GM12892 (cell line): Measurements from ENCODE around the gene CDH4.

ENCODE experiments used
- POLR2A ChIP-seq: IDR thresholded peaks from 2 replicates; pipeline ENCODE4 v1.6.1; 2011; ENCODE audit warnings: low read depth, low read length, control low read depth
- POLR2AphosphoS5 ChIP-seq: IDR thresholded peaks from 2 replicates; pipeline ENCODE4 v1.6.1; 2011; ENCODE audit warnings: low read depth, low read length, control low read depth
- TAF1 ChIP-seq: IDR thresholded peaks from 2 replicates; pipeline ENCODE4 v1.6.1; 2011; ENCODE audit warnings: low read depth, mild to moderate bottlenecking, control low read depth, low read length, borderline replicate concordance

DNA sequence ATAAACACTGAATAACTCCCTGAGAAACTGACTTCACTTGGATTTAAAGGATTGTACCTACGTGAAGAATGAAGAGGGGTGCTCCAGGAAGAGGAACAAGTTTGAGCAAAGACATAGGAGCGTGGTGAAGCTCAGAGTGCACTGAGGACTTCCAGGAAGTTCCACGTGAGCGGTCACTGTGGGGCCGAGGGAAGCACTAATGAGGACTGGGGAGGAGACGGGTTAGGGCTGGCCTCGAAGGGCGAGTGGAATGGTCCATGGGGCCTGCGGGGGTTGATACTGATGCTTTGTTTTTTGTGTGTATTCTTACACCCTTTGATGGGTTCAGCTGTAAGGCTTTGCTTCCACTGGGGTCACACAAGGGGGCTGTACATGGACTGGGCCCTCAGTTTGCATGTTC, 91.9 kb downstream of the CDH4 start:
- no peak for TF ChIP-seq POLR2AphosphoS5
- no peak for TF ChIP-seq TAF1
- no peak for TF ChIP-seq POLR2A
